ENCODE data around the gene HDAC4.

Gene HDAC4

DNA sequence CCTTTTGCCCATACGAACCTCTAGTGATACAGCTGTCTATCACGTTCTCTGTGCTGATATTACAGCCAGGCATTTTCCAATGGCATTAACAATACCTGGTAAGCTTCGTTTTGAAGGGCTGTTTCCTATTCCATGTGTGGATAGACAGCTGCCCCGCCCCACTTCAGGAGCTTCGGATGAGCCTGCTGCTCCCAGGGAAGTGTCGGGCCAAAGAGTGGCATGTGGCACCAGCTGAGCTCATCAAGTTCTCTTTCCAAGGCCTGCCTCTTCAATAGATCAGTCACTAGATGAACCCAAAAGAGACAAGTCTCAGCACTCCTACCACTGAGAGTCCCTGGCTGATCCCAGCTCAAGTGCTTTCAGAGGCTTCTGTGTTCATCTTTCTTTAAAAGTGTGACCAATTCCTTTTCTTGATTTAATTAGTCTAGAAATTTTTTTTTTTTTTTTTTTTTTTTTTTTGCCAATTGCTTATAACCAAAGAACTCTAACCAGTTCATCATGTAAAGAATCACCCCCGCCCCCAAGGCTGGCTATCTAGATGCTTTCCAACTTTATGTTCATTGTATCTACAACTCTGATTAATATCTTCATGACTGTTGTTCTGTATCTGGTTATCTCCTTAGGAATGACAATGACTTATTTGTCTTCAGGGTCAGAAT lies 46.6 kb downstream of the HDAC4 start:
- DNase-seq (ENCODE audit: low read depth in 4 of 4, low spot score in 1 of 4), result no peak

DNA sequence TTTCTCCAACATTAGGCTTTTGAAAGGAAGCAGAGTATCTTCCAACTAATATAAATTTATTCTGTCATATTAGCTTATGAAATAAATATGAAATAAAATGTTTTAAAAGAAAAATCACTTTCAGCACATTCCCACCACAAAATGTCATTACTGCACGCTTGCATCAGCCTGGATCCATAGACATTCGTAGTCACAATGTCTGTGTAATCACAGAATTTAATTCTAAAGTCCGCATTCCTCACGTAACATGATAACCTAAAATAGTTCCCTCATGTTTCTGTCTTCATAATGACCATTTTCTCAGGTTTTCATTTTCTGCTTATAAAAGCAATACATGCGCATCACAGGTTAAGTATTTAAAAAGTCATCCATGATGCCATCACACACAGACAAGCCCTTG lies 47.1 kb downstream of the HDAC4 start:
- no peak for DNase-seq (ENCODE audit: low read depth in 4 of 4, low spot score in 1 of 4)

DNA sequence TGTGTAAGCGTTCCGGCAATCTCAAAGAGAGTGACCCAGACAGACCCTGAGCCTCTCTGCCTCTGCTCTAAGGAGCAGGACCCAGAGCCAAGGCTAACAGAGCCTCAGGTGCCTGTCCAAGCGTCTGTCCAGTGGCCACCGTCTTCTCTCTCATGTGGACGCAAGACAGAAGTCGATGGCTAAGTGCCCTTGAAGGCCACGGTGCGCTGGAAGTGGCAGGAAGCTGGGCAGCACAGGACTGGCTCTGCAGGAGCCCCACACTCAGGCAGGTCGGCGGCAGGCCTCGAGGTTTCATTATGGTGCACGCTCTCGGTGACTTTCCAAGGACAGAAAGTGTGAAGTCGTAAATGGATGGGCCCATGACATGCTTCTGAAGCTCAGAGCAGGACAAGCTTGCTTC lies 49.1 kb downstream of the HDAC4 start:
- DNase-seq (ENCODE audit: low read depth in 4 of 4, low spot score in 1 of 4), result no peak

DNA sequence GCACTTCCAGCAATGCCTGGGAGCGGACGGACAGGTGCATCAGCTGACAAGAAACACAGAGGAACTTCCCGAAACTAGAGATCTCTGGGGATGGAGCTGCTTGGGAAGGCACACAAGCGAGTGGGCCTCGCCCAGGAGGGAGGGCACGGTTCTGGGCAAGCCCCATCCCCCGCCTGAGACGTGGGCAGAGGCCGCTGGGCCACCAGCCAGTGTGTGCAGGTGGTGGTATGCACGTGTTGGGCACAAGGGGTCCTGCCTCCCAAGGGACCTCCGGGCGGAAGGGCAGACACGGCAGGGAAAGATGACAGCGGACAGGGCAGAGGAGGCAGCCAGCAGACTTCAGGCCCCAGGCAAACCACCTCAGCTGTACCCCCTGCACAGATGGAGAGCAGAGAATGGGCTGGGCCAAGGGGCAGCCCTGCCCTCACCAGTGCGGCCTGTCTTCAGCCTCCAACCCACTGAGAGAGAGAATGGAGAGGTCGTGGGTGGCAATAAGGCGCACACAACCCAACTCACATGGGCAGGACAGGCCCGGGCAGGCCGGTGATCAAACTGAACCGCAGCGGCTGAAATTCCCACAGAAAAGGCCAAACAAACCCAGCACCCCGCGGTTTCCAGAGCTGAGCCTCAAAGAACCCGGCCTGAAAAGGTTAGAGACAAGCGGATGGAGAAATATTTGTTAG lies 51.2 kb downstream of the HDAC4 start:
- DNase-seq (ENCODE audit: low read depth in 4 of 4, low spot score in 1 of 4), result no peak

GRCh38 chr2:239348563-239349452 lies 52.0 kb downstream of the HDAC4 start:
- no peak for DNase-seq (ENCODE audit: low read depth in 4 of 4, low spot score in 1 of 4)

- DNase-seq (ENCODE audit: low read depth in 4 of 4, low spot score in 1 of 4), result no peak
Measured at GRCh38 chr2:239346676-239347075, 54.1 kb downstream of the HDAC4 start.

- DNase-seq (ENCODE audit: low read depth in 4 of 4, low spot score in 1 of 4), result no peak
Measured at GRCh38 chr2:239345251-239345650, 55.6 kb downstream of the HDAC4 start.

DNA sequence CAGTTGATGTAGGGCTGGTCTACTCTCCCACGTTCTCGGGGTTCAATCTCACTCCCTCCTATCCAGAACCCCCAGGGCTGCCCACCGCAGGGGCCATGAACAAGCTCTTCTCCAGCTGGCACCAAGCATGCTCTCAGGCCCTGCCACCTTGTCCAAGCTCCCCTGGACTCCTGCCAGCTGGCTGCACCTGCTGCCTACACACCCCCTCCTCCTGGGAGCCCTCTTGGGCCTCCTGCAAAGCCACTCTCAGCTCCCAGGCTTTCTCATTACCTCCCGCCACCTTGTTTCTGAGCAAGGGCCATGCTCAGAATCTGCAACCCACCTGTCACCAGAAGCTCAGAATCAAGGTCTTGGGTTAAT lies 56.0 kb downstream of the HDAC4 start:
- DNase-seq (ENCODE audit: low read depth in 4 of 4, low spot score in 1 of 4), result no peak

GRCh38 chr2:239343946-239344856 lies 56.6 kb downstream of the HDAC4 start:
- DNase-seq (ENCODE audit: low read depth in 4 of 4, low spot score in 1 of 4), result no peak

DNA sequence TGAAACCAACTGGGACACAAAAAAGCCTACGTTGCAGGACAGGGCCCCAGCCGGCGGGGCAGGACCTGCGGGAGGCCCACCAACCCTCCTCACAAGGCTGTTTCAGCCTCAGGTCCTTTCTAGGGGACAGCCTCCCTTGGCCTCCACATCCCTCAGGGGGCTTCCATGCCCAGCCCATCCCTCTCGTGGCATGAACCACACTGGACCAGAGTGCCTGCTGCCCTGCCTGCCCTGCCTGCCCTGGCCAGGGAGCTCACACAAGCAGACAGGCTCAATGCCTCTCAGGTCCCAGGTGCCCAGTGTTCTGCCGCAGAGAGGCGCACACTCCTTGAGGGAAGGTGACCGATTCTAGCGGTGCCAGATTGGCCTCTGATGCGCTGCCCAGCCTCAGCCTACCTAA lies 57.4 kb downstream of the HDAC4 start:
- no peak for DNase-seq (ENCODE audit: low read depth in 4 of 4, low spot score in 1 of 4)

DNA sequence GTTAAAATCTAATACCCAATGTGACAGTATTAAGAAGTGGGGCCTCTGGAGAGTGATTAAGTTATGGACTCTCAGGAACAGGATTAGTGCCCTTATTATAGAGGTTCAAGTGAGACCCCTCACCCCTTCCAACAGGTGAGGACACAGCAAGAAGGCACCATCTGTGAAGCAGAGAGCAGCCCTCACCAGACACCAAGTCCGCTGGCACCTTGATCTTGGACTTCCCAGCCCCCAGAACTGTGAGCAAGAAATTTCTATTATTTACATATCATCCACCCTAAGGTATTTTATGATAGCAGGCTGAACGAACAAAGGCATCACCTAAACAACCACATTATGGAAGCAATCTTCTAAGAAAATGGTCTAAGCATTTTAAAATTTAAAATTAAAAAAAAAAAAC lies 59.0 kb downstream of the HDAC4 start:
- no peak for DNase-seq (ENCODE audit: low read depth in 4 of 4, low spot score in 1 of 4)

- no peak for DNase-seq (ENCODE audit: low read depth in 4 of 4, low spot score in 1 of 4)
Measured at GRCh38 chr2:239341146-239341732, 59.6 kb downstream of the HDAC4 start.

DNA sequence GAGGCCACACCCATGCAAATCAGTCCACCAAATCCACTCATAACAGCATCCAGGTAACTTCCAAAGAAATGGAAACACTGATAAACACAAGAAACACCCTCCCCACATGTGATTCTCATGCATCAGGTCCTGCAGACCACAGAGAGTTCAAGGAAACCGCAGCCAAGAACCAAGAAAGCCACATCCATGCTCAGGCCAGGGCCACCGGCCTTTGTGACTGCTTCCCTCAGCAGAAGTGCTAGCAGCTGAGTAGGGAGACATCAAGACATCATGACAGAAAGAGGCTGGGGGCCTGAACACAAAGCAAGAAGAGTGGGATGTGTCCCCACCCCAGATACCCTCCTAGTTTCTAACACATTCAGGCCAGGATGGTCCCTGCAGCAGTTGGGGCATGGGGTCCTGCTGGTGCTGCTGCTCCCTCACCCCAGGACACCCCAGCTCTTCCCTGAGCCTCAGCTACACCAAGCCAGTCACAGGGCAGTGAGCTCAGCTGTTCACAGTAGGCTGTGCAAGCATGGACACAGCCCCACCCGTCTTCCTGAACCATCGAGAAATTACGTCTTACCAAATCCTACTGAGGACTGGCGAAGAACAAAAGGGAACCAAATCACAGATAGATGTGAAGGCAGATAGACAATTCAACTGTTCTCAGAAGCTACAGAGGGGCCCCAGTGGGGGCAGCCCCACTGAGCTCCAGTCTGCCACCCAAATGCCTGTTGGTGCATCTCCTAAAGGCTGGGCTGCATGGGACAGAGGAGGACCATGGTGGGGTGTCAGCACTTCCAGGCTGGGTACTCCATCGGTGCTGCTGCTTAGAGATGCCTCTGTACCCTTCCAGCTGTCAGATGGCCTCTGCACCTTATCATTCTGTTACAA lies 60.9 kb downstream of the HDAC4 start:
- peak in 1 of 4 experiments; percentile 24 for DNase-seq (ENCODE audit: low read depth in 4 of 4, low spot score in 1 of 4)

- DNase-seq (ENCODE audit: low read depth in 4 of 4, low spot score in 1 of 4), result no peak
Measured at GRCh38 chr2:239339241-239339640, 61.6 kb downstream of the HDAC4 start.

DNA sequence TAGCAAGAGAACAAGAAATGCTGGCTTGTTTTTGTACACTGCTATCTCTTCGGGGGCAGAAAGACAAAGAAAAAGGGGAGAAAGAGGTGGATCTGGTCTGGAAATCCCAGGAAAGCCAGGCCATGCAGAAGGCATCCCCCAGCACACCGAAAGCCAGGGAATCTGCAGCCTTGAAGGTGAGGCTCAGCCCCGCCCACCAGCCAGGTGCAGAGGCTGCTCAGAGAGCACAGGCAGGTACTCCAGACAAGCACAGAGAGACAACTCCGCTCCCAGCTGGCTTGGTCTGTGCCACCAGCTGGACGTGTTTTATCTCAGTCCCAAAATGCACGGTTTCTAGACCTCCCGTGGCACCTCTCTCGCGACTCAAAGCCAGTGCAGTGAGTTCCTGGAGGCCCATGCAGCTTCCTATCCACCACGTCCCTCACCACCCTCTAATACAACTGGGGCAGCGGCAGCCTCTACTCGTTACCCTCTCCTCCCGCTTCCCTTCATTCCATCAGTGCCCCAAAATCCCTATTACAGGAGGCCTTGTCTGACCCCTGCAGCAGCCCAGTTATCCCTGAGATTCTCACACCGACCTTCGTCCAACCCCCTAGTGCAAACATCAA lies 62.8 kb downstream of the HDAC4 start:
- no peak for DNase-seq (ENCODE audit: low read depth in 4 of 4, low spot score in 1 of 4)

DNA sequence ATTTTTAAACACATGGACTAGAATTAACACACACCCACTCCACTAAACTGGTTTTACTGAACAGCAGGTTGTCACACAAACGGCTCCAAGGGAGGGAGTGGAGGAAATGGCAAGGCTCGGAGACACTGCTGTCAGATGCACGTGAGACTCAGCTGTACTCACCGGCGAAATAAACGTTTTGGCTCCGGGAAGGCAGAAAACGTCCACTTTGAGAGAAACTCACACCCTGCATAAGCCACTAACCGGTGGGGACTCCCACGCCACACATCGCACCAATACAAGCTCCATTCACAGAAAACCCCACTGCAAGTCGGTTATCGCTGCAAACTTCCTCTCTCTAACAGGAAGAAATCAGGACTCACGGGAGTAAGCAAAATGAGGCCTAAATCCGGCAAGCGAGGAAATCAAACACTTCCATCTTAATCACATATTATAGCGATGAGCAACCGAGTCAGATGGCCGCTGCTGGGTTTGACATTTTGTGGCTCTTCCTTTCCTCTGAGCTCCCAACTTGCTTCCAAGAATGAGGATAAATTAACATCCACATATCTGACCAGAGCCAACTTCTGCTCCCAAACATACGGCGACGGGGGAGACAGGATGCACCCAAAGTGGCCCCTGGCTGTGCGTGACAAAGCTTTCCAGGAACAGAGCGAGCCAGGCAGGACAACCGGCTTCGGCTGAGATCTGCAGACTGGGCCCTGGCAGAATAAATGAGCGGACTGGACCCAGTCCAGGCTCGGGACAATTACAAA lies 63.5 kb downstream of the HDAC4 start:
- no peak for DNase-seq (ENCODE audit: low read depth in 4 of 4, low spot score in 1 of 4)

DNA sequence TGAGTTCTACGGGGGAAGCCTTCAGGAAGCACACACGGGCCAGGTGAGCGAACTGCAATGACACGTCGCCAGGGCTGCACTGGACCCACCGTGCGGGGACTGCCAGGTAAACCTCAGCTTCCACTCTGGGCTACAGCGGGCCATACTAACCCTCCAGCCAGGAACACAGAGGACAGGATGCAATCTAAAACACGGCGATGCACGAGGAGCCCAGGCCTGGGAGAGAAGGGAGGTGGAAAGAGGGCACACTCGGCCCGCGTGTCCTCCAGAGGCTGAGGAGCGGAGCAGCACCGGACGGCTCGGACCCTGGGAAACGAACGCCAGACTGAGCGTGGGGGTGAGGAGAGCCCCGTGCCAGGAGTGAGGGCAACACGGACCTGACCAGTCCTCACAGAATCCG lies 69.3 kb downstream of the HDAC4 start:
- no peak for DNase-seq (ENCODE audit: low read depth in 4 of 4, low spot score in 1 of 4)

DNA sequence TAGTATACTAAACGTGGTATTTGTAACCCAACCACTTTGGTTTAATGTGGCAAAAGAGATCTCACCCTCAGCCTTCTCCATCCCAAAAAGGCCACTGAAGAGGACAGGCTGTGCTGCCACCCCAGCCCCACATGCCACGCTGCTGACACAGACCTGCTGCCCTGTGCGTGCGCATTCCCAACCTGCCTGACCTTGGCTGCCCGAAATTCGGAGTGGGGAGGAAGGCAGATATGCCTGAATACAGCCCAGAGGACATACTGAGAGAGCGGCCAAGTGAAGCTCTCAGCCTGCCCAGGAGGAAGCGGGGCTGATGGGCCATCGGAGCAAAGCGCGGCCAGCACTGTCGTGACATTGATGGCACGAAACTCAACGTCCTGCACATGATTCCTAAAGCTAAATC lies 70.0 kb downstream of the HDAC4 start:
- no peak for DNase-seq (ENCODE audit: low read depth in 4 of 4, low spot score in 1 of 4)

Data from stimulated activated CD4-positive, alpha-beta T cell treated with anti-CD3 and anti-CD28 coated beads, Interleukin-1b, Interleukin-23, amount 100 ng/mL, for 24 hours (primary cell).